Effector CD8-positive, alpha-beta T cell (primary cell): ENCODE results near the gene EPHB1.

Source experiments
- DNase-seq: peaks from one replicate; lab custom pipeline; 2025; lab: John Stamatoyannopoulos, UW

Gene EPHB1

GRCh38 chr3:134911586-134912548 is 116.8 kb downstream of the EPHB1 start:
- no peak for DNase-seq

- DNase-seq, result no peak
Measured at GRCh38 chr3:134916276-134916961, 121.4 kb downstream of the EPHB1 start.

GRCh38 chr3:134917631-134918030 is 122.6 kb downstream of the EPHB1 start:
- DNase-seq, result no peak

GRCh38 chr3:134918441-134918840 is 123.4 kb downstream of the EPHB1 start:
- DNase-seq, result no peak

GRCh38 chr3:134922101-134922500 is 127.0 kb downstream of the EPHB1 start:
- DNase-seq, result no peak

- DNase-seq, result no peak
Measured at GRCh38 chr3:134922866-134923265, 127.8 kb downstream of the EPHB1 start.

GRCh38 chr3:134923286-134923685 is 128.2 kb downstream of the EPHB1 start:
- DNase-seq, result no peak

GRCh38 chr3:134927599-134927998 is 132.5 kb downstream of the EPHB1 start:
- DNase-seq, result no peak

- DNase-seq, result no peak
Measured at GRCh38 chr3:134928392-134928791, 133.3 kb downstream of the EPHB1 start.

- DNase-seq, result no peak
Measured at GRCh38 chr3:134928819-134929218, 133.8 kb downstream of the EPHB1 start.

- DNase-seq, result no peak
Measured at GRCh38 chr3:134929976-134930375, 134.9 kb downstream of the EPHB1 start.

- DNase-seq, result no peak
Measured at GRCh38 chr3:134931045-134931785, 136.2 kb downstream of the EPHB1 start.

GRCh38 chr3:134932035-134932434 is 137.0 kb downstream of the EPHB1 start:
- DNase-seq, result no peak

- no peak for DNase-seq
Measured at GRCh38 chr3:134933997-134934396, 138.9 kb downstream of the EPHB1 start.

GRCh38 chr3:134934933-134935332 is 139.9 kb downstream of the EPHB1 start:
- no peak for DNase-seq

- no peak for DNase-seq
Measured at GRCh38 chr3:134937256-134938028, 142.4 kb downstream of the EPHB1 start.

GRCh38 chr3:134938029-134938525 is 143.0 kb downstream of the EPHB1 start:
- no peak for DNase-seq

- DNase-seq, result no peak
Measured at GRCh38 chr3:134939978-134940377, 144.9 kb downstream of the EPHB1 start.

GRCh38 chr3:134941820-134942219 is 146.8 kb downstream of the EPHB1 start:
- no peak for DNase-seq

- no peak for DNase-seq
Measured at GRCh38 chr3:134944429-134944828, 149.4 kb downstream of the EPHB1 start.

GRCh38 chr3:134949150-134949549 is 154.1 kb downstream of the EPHB1 start:
- DNase-seq, result no peak
